Measurements from ENCODE around the gene PRKAB1. TPM values are rescaled to one million over a fixed set of nuclear protein-coding genes. Genes with fewer than 3 reads are reported as not detected.

PRKAB1 gene
- total and polyA plus RNA-seq, 11 donors, result 6.5 to 19.1 (median 10.3) TPM

DNA sequence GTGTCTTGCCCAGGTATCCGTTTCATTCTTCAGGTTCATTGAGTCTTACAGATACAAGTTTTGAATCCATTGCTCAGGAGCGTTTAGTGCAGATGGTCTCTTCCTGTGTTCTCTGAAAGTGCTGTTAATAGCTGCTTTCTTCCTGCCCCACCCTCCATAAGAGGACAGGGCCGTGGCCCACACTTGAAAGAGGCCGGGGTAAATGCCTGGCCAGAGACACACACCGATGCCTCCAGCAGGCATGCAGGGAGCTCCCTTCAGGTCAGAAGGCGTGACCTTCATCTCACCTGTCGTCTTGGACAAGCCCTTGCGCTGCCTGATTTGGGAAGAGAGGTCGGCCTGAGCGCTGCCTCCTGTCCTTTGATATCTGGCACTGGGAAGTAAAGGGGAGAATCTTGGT is 11.6 kb downstream of the PRKAB1 start:
- H3K4me1 ChIP-seq, result peaks cover 0 to 41% (median 18%) of the 10 kb centered on the region in 12 donors
- H3K36me3 ChIP-seq, result peaks cover 0 to 79% (median 77%) of the 10 kb centered on the region in 9 donors
- no peaks in the 10 kb centered on the region for H3K27me3 ChIP-seq
- 77 to 82% (median 80%) methylated on average over 9 to 10 of the region's 10 CpGs for WGBS, 4 donors
- TF ChIP-seq, protein P1, sequence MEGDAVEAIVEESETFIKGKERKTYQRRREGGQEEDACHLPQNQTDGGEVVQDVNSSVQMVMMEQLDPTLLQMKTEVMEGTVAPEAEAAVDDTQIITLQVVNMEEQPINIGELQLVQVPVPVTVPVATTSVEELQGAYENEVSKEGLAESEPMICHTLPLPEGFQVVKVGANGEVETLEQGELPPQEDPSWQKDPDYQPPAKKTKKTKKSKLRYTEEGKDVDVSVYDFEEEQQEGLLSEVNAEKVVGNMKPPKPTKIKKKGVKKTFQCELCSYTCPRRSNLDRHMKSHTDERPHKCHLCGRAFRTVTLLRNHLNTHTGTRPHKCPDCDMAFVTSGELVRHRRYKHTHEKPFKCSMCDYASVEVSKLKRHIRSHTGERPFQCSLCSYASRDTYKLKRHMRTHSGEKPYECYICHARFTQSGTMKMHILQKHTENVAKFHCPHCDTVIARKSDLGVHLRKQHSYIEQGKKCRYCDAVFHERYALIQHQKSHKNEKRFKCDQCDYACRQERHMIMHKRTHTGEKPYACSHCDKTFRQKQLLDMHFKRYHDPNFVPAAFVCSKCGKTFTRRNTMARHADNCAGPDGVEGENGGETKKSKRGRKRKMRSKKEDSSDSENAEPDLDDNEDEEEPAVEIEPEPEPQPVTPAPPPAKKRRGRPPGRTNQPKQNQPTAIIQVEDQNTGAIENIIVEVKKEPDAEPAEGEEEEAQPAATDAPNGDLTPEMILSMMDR (IDR thresholded peaks at IDR 0.05), result no peak
- TF ChIP-seq POLR2A (IDR thresholded peaks at IDR 0.05), result no peak
- ATAC-seq (peak in 2 of 4 donors; percentile 28 to 58), DNase-seq (no peak)
- no peak overlapping the region for H3K4me3 ChIP-seq
- intact Hi-C loops (cut with DNase I), result no loop called here
- H3K27ac ChIP-seq, result peak overlapping the region in 3 of 12 donors; percentile 3 to 35 (median 35)
- no peaks in the 10 kb centered on the region for H3K9me3 ChIP-seq

DNA sequence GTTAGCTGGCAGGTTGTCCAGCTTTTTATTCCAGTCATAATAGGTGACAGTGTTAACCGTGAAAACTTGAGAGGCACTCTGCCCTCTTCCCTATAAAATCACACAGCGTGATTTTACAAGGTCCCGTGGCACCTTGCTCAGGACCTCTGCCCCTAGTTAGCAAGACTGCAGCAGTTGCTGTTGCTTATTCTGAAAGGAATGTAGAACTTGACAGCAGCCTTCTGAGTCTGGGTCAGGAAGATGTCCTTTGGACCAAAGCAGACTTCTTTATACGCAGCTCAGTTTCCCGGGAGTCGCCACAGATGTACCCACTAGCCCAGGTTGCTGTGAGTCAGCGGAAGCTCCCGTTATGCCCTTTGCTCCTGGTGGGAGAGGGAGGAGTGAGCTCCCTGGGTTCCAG is 13.2 kb downstream of the PRKAB1 start:
- Histone ChIP-seq H3K9me3 (no peaks in the 10 kb centered on the region), H3K4me1 (peaks cover 0 to 40% (median 15%) of the 10 kb centered on the region in 12 donors), H3K4me3 (no peak overlapping the region), H3K27me3 (no peaks in the 10 kb centered on the region), H3K27ac (no peak overlapping the region), H3K36me3 (peaks cover 0 to 62% (median 61%) of the 10 kb centered on the region in 9 donors)
- no peak for TF ChIP-seq POLR2A (IDR thresholded peaks at IDR 0.05)
- TF ChIP-seq, protein P1 (IDR thresholded peaks at IDR 0.05), result no peak
- intact Hi-C loops (cut with DNase I), result no loop called here
- DNase-seq (no peak), ATAC-seq (no peak)
- WGBS, 4 donors, result 88 to 92% (median 91%) methylated on average over 8 of the region's 8 CpGs

DNA sequence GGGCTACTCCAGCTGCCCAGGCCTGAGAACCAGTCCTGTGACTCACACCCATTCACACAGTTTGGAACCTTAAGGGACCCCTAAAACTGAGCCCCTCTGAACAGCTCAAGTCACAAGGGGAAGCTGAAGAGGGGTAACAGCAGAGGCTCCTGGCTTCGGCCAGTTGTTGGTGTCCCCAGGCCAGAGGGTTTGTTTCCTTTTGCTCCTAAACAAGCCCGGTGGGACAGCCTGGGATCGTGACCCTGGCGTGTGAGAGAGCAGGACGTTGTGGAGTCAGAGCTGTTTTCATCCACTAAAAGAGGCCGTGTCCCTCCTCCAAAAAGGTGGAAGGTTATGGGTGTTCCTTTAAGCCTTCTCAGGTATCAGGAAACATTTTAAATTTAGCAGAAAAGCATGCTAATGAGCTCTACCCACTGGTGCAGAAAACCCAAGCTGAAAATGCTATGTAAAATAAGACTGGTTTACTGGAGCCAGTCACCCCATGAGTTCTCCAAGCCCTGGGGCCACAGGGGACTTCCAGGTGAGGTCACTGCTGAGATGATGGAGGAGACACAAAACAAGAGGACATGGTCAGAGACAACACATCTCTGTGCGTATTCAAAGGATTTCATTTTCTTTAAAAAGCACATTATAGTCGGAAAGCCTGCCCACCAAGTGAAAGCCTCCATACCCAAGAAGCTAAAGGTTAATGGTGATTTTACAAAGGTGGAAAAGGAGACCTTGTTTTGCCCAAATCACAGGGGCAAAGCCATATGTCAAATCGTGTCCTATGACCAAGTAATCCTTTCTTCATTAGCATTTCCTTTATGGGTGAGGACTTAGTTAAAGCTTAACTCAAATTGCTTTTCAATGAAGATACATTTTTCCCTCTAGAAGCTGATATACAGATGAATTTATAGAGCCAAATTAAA is 14.1 kb downstream of the PRKAB1 start:
- peaks cover 0 to 54% (median 52%) of the 10 kb centered on the region in 9 donors for H3K36me3 ChIP-seq
- H3K27ac ChIP-seq, result peak overlapping the region in 7 of 12 donors; percentile 4 to 75 (median 26)
- ATAC-seq, result peak in 1 of 4 donors; percentile 13
- TF ChIP-seq POLR2A (IDR thresholded peaks at IDR 0.05), result no peak
- TF ChIP-seq, protein P1 (IDR thresholded peaks at IDR 0.05), result no peak
- no peak overlapping the region for H3K4me3 ChIP-seq
- DNase-seq, result no peak
- H3K27me3 ChIP-seq, result no peaks in the 10 kb centered on the region
- no peaks in the 10 kb centered on the region for H3K9me3 ChIP-seq
- WGBS, 4 donors, result 82 to 87% (median 83%) methylated on average over 9 of the region's 9 CpGs
- H3K4me1 ChIP-seq, result peaks cover 0 to 46% (median 18%) of the 10 kb centered on the region in 12 donors
- intact Hi-C loops (cut with DNase I), result no loop called here

DNA sequence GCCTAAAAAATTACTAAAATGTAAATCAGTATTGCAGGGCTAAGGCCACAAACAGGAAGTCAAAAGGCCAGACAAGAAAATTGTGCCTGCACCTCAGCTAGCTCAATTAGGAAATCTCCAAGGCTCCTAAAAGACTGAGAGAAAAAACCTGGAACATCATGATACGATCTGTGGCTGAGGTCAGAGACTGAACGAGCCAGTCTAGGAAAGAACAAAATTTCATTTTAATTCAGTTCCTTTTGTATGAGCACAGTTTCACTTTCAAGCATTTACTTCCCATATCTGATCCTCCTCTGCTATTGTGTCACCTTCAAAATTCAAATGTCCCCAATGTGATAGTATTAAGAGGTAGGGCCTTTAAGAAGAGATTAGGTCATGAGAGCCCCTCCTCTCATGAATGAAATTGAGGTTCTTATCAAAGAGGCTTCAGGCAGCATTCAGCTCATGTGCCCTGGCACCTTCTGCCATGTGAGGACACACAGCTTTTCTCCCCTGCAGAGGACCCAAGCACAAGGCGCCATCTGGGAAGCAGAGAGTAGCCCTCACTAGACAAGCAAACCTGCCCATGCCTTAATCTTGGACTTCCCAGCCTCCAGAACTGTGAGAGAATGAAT is 14.8 kb downstream of the PRKAB1 start:
- TF ChIP-seq, protein P1 (IDR thresholded peaks at IDR 0.05), result no peak
- no peak for TF ChIP-seq POLR2A (IDR thresholded peaks at IDR 0.05)
- Histone ChIP-seq H3K4me1 (peaks cover 0 to 46% (median 20%) of the 10 kb centered on the region in 12 donors), H3K27ac (peak overlapping the region in 7 of 12 donors; percentile 4 to 75 (median 26)), H3K4me3 (no peak overlapping the region), H3K9me3 (no peaks in the 10 kb centered on the region), H3K27me3 (no peaks in the 10 kb centered on the region), H3K36me3 (peaks cover 0 to 46% (median 44%) of the 10 kb centered on the region in 9 donors)
- intact Hi-C loops (cut with DNase I), result no loop called here
- ATAC-seq (peak in 3 of 4 donors; percentile 27 to 51 (median 38)), DNase-seq (no peak)
- 62 to 71% (median 66%) methylated on average over 3 of the region's 3 CpGs for WGBS, 4 donors

Data from heart left ventricle (tissue), 16 donors.